ENCODE measurements around the gene RBMS3. TPM values are rescaled to one million over a fixed set of nuclear protein-coding genes. Genes with fewer than 3 reads are reported as not detected.
A peak's percentile ranks its signal among the peaks of the same experiment; 100 is the strongest.

Gene RBMS3
- polyA plus RNA-seq, 4 donors, result 13.9 to 15.7 (median 14.1) TPM

DNA sequence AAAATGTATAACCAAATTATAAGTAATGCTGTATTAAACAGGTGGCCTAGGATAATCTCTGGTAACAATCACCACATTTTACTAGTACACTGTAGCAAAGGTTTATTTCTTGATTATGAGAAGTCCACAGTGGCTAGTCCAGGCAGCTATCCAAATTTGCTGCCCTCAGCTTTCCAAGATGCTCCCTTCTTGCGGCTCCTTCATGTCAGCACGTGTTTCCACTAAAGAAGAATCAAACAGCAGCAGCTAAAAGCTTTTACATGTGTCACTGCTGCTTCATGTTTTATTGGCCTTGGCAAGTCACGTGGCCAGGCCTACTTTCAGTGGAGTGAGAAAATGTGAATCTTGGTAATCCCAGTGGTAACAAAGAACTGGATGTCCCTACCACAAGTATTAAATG, 5.6 kb upstream of the RBMS3 start:
- no peak for DNase-seq (ENCODE audit: low read depth in 4 of 4, low spot score in 2 of 4)

DNA sequence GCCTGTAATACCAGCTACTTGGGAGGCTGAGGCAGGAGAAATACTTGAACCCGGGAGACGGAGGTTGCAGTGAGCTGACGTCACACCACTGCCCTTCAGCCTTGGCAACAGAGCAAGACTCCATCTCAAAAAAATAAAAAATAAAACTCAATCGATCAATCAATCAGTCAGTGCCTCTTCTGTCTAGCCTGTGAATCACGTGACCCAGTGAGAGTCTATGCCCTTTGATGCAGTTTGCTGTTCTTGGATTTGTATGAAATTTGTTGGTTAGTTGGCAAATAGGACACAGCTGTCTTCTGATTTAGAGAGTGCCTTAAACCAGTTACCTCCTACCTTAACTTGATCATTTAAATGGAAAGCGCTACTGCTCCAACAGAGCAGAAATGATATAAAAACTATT, 3.6 kb upstream of the RBMS3 start:
- no peak for DNase-seq (ENCODE audit: low read depth in 4 of 4, low spot score in 2 of 4)

DNA sequence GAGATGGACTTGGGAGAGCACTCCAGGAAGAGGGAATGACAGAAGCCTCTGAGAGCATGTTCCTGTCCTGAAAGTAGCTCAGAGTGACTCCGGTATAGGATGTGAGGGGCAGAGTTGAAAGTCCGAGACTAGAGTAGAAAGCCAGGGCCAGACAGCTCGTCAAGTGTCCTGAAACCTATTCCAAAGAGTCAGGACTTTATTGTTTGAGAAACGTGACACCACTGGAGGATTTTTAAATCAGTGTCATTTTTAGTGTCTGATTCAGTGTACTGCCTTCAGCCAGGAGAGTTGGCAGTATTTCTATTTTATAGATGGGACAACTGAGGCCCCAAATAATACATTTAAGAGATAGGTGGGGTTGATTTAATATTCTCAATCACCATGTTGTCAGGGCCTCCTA, 1.6 kb upstream of the RBMS3 start:
- no peak for DNase-seq (ENCODE audit: low read depth in 4 of 4, low spot score in 2 of 4)

DNA sequence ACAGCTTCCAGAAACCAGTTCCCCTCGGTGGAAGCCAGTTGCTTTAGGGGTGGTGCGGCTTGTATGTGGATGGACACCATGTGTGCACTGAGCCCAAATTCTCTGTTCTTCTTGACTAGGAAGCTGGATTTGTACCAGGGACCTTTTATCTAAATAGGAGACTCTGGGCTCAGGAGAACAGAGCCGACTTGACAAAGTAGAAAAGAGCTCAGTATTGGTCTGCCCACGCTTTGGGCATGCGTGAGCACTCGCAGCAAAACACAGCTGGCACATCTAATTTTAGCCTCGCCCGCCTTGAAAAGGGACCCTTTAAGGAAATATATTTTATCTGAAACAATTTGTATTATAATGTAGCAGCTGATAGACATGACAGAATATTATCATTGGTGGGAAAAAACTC, 1.1 kb upstream of the RBMS3 start:
- DNase-seq (ENCODE audit: low read depth in 4 of 4, low spot score in 2 of 4), result no peak

DNA sequence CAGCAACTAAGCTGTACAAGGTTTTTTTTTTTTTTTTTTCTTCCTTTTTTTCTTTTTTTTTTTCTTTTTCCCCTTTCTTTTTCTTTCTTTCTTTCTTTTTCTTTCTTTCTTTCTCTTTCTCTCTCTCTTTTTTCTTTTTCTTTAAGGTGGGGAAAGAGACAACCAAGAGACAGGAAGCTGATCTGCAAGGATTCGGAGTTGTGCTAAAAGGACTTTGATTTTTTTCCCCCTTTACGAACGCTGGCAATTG, 148 bp downstream of the RBMS3 start:
- peak in 1 of 4 donors; percentile 73 for DNase-seq (ENCODE audit: low read depth in 4 of 4, low spot score in 2 of 4)

DNA sequence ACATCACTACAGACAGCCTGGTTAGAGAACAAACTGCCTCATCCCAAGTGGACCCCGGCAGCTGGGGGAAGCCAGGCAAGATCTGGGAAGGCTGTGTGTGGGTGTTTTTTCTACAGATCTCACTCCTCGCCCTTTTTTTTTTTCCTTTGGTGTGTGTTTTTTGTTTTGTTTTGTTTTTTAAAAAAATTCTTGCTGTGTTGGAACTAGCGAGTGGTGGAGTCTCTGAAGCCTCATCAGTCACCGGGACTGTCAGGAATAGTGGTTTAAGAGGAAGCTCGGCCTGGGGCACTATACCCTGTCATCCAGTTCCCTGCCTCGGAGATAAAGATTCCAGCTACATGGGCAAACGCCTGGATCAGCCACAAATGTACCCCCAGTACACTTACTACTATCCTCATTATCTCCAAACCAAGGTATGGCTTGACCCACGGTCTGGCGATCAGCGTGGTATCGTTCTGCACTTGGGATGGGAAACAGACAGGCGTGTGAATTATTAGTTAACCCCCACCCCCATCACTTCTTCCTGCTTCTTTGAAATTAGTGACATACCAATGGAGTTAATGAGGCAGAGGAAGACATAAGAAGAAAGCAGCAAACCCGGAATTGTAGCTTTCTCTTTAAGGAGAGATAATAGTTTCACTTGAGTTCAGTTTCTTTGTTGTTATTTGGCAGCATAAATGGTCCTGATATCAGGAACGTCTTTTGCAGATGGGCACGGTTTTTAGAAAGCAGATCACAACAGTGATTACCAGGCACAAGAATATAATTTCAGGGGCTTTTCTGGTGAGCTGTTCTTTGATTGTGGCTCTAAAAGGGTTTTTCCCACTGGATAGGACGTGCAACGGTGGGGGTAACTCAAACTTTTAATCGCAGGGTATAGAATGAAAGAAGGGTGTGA, 722 bp downstream of the RBMS3 start:
- peak in 1 of 4 donors; percentile 77 for DNase-seq (ENCODE audit: low read depth in 4 of 4, low spot score in 2 of 4)

DNA sequence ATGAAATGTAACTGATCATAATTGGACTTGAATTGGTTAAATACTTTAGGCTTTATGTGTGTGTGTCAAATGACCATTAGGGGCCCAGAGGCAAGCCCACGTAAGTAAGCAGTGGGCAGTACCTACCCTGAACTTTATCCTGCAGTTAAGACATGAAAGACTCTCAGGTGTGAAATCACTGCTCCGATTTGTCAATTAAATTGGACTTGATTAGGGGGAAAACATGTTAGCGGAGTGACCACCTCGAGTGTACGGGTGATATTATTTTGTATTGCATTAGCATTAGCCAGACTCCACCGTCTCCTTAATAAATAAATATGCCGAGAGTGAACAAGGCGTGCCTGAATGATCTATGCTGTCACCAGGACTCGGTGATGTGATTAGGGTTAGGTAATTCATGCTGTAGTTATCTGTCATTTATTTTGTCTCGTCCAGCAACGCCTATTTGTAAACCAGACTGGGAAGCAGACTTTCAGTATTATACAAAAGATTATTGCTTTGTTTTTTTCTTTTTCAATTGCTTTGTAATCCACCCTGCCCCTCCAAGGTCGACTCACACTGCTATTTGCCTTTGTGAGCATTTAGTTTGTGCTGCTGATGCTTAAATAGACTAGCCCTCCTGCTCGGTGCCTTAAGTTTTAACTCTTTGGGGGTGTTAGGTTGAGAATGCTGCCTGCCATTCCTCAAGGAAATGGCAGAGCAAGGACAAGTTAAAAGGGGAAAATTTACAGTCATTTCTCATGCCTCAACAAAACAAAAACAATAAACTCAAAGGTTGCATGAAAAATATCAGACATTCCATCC, 1.8 kb downstream of the RBMS3 start:
- peak in 1 of 4 donors; percentile 56 for DNase-seq (ENCODE audit: low read depth in 4 of 4, low spot score in 2 of 4)

DNA sequence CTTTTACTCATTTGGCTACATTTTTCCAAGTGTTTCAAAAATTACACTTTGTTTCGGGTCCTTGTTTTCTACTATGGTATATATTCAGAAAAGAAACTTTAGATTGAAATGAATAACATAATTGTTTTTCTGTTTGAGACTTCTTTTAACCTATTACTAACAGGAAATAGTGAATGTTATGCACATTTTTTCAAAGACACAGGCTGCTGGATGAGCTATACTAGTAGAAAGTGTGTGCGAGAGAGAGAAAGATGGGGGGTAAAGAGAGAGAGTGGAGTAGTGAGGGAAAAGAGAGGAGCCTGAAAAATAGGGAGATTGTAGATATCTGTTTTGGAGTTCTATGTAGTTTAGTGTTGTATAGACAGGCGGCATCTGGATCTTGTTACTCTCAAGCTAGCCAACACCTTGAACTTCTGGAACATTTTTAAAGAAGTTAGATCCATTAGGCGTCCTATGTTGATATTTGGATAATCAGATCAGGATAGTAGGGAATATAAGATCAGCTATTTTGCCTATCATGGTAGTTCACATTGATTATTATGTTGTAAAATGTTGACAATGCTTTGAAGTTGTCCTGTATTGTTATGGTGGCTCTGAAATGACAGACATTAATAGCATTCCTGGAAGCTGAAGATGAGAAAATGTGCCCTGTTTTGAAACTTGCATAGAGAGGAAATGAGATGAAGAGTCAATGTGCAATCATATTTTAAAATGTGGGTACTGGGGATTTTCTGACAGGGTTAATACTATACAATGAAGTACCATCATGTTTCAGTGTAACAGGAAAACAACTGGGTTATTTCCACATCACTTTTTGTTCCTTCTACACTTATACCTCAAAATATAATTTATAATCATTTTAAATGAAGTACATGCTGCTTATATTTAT, 2.6 kb downstream of the RBMS3 start:
- no peak for DNase-seq (ENCODE audit: low read depth in 4 of 4, low spot score in 2 of 4)

DNA sequence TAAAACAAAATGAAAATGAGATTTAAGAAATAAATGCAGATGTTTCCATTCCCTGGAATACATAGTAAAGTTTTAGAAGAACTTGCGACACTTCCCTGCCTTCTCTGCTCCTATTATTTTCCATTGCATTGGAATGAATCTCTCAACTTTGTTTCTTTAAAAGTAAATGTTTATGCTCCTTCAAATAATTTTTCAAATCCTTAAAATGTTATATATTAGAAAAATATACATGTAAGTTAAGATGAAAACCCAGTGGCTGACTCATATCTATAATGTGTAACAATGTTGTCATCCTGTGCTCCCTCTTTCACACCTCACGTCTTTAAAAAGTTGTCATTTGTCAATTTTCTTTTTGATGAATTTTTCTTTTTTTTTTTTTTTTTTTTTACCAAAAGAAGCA, 3.6 kb downstream of the RBMS3 start:
- DNase-seq (ENCODE audit: low read depth in 4 of 4, low spot score in 2 of 4), result no peak

DNA sequence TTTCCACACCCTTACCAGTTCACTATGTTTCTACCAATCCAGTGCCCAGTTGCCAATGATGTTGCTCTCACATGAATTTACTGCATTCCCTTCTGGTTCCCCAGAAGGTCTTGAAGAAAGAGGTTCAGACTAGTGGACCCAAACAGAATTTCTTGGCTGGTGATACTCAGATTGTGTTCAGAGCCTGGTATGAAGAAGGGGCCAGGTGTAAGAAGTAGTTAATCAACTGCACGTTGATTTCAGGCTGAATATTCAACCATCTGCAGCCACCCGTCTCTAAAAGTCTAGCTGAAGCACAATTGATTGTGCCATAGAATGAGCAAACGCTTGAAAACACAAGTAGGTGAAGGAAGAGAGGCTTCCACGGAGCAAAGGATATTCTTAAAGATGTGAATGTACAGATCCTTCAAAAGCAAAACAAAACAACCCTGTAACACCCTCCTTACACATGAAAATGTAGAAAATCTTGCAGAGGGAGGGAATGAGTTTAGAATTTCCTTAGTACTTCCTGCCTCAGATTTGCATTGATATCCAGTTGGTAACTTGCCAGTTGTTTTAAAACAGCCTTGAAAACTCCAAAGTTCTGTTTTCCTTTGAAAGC, 4.7 kb downstream of the RBMS3 start:
- no peak for DNase-seq (ENCODE audit: low read depth in 4 of 4, low spot score in 2 of 4)

DNA sequence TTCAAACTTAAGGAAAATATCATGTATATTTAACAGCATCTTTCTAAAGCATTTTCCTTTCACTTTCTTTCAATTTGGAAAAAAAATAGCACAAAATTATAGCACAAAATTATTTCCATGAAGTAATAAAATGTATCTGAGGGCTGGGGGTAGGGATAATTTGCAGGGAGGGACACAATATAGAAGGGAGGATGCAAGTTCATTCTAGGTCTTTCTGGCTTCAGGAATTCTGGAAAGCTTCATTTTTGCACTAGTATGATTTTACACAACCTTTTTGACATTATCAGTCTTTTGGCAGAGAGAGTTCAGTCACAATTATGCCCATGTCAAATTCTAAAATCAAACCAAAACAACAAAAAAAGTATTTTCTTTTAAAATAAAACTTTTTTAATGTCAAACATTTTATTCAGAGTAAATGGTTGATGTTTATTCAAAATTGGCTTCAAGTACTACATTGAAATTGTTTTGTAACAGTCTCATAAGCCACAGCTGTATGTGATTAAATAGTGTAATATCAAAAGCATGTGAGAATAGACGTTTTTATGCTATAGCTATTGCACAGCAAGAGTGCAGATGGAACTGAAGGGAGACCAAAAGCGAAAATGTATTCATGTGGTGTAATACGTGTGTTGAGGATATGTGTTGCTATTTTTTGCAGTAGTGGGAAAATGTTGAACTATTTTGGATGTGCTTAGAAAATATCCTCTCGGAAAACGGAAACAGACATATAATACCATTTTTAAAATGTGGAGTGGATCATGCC, 5.8 kb downstream of the RBMS3 start:
- DNase-seq (ENCODE audit: low read depth in 4 of 4, low spot score in 2 of 4), result no peak

DNA sequence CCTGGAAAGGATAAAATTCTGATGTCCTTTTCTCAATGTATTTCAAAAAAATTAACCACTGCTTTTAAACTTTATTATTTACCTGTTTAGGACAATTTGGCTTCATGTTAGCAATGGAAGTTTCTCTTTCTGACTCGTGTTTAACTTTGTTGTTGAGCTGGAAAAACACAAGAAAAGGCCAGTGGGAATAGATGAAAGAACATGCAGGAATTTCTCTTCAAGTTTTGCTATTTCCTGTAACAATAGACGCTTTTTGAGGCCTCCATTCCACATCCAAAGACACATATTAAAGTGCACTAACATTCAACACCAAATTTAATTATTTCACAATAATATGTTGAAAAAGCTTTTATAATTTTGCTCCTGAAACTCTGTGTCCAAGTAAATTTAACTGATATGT, 9.7 kb downstream of the RBMS3 start:
- DNase-seq (ENCODE audit: low read depth in 4 of 4, low spot score in 2 of 4), result no peak

DNA sequence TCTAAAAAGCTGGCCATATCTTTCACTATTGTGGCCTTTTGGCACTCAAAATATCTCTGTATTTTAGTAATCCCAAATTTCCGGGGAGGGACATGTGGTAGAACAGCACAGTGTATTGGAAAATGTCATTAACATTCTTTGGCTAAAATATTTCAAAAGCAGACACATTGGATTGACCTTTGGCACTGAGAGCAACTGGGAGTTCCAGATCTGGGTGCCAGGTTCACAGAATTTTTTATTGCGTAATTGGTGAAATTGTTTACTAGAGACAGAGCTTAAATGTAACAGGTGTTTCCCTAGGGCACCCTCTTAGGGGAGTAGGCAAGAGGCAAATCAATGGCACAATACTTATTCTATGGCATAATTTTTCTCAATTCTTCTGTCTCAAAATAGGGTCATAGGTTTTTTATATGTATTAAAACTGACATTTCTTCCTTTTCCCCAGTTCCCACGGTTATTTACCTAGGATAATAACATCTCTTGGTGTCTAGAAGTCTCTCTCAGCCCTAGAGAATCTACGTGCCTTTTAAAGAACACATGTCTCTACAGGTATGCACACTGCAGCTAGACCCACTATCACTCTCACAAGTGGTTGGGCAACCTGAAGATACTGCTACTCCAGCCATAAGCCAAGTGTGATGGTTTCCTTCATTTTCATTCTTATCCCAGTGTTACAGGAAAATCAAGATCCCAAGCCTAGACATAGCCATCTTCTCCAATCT, 10.6 kb downstream of the RBMS3 start:
- DNase-seq (ENCODE audit: low read depth in 4 of 4, low spot score in 2 of 4), result no peak

DNA sequence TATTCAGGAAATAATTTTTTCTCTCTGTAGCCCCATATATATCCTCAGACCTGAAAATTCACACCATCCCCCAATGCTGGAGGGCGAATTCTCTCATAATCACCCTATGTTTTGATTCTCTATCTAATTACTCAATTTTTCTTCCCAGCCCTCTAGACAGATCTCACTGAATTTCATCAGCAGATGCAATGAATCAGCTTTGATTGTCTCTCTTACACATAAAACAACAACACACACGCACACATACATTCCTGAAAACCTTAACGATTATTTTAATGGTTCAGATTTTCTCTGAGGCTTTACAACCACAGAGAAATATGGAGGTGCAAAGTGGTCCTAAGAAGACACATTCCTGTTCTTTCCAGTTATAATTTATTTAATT, 11.1 kb downstream of the RBMS3 start:
- DNase-seq (ENCODE audit: low read depth in 4 of 4, low spot score in 2 of 4), result no peak

DNA sequence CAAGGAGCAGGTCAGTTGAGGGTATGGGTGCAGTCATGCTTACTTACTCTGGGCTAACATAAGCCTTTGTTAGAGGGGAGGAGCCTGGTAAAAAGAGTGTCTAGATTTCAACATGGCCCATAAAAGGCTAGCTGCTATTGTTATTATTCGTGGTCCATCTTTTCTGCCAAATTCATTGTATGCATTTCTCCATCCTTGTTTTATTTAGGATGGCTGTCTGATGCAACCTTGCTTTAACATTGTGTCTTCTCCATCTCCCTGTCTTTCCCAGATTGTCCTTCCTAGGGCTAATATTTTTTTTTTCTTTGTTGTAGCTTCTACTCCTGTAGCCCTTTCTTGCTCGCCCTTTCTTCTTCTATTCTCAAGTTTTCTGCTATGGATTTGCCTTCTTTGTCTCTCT, 12.6 kb downstream of the RBMS3 start:
- DNase-seq (ENCODE audit: low read depth in 4 of 4, low spot score in 2 of 4), result no peak

DNA sequence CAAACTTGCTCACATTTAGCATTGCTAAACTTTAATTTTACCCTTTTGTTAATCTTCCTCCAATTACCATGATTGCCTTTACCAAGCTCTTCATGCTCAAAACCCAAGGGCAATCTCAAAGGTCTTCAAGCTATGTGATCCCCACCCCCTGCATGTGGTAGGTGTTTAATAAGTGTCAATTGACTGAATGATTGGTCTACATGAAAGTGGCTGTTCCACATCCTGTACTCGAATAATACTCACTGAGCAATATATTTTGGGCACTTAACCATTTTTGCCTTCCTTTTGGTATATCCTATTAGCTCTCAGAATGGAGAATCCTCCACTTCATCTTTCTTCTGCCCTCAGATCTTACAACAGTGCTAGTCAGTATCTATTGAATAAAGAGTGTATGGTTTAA, 17.1 kb downstream of the RBMS3 start:
- DNase-seq (ENCODE audit: low read depth in 4 of 4, low spot score in 2 of 4), result no peak

DNA sequence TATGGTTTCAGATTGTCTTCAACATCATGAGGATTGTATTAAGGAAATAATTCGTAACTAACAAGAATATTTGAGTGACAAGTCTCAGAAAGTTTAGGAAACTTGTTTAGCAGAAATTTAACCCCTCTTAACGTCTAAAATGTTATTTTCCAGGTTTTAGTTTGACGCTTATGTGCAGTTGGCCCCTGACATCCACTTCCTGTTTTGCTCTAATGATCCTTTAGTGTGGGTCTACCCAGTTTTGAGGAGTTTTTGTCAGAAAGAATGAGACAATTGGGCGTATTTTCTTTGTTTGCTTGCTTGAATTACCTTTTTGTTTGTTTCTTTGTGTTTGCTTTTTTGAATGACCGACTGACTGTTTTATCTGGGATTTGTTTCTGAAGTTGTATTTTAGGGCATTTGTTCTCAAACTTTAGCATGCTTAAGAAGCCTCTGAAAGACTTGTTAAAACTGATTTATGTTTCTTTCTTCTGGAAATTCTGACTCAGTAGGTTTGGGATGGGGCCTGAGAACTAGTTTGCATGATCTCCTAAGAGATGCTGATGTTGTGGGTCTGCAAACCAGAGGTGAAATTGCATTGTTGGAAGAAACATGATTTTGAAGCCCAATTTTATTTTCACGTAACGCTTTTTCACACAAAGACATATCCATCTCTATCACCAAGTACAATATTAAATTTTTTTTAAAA, 20.6 kb downstream of the RBMS3 start:
- no peak for DNase-seq (ENCODE audit: low read depth in 4 of 4, low spot score in 2 of 4)

DNA sequence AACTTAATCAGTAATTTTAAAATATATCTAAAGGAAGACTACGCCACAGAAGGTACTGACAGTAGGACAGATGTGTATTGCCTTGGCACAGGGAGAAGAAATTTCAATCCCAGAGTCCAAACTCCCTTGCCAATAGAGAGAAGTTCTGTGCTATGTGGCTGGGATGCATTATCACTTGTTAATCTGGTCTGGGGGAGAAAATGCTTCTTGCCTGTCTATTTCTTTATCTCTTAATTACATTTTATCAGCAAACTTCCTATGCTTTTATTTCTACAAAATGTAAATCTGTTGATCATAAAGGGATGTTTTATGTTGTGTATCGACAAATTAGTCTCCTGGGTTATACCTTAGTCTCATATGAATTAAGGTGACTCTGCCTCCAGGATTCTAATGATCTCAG, 21.7 kb downstream of the RBMS3 start:
- DNase-seq (ENCODE audit: low read depth in 4 of 4, low spot score in 2 of 4), result no peak

DNA sequence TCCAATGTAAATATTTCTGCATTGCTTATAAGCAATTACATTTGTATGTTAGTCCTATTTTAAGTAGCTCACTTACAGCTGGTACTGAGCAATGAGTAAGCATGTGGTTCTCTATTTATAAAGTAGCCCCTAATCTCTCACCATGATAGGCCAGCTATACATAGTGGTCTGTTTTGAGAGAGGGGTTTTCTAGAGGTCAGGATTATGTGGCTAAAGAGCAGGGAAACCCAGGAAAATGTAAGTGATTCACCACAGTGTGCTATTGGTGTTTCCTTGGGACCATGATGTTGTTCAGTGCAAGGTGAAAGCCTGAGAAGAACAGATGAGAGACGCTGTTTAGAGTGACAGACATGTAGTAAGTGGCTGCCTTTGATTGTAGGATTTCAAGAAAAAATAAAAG, 26.4 kb downstream of the RBMS3 start:
- no peak for DNase-seq (ENCODE audit: low read depth in 4 of 4, low spot score in 2 of 4)

Data from left renal cortex interstitium (tissue), 4 donors.